ENCODE measurements around the gene PTER.

PTER gene

DNA sequence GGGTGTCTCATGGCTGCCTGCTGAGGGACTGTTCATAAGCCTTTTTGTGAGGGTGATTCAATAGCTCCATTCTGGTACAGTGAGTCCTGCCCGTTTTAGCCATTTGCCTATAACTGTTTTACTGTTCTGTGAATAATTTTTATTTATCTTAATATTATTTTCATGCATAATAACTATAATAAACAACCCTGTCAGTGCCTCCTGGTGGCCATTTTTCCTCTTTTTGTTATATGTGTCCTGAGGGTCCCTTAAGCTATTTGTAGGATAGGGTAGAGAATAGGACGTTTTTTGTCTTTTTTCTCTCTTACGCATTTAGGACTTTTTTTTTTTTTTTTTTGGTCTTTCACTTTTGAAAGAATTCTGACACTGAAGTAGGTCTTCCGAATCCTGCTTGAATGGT, 82.0 kb downstream of the PTER start:
- no peaks in the 10 kb centered on the region for H3K4me1 ChIP-seq (ENCODE audit: low read length)
- H3K9ac ChIP-seq (ENCODE audit: low read length) = no peak overlapping the region
- H3K4me3 ChIP-seq (ENCODE audit: low read length) = no peak overlapping the region
- H3K27me3 ChIP-seq (replicated peaks; ENCODE audit: insufficient read depth, low read length) = no peaks in the 10 kb centered on the region
- H3K9me2 ChIP-seq (replicated peaks; ENCODE audit: insufficient read depth, low read length) = no peaks in the 10 kb centered on the region
- H3F3A ChIP-seq (ENCODE audit: insufficient read depth, low read length) = no peaks in the 10 kb centered on the region
- no peaks in the 10 kb centered on the region for H3K79me2 ChIP-seq (ENCODE audit: low read length)
- no peaks in the 10 kb centered on the region for H3K9me3 ChIP-seq (replicated peaks; ENCODE audit: insufficient read depth, low read length)
- H3K36me3 ChIP-seq (replicated peaks; ENCODE audit: insufficient read depth, low read length) = no peaks in the 10 kb centered on the region
- no peak overlapping the region for H2AFZ ChIP-seq (ENCODE audit: low read length)
- H3K4me2 ChIP-seq (ENCODE audit: low read depth, low read length) = no peak overlapping the region
- no peaks in the 10 kb centered on the region for H4K20me1 ChIP-seq (ENCODE audit: insufficient read depth, low read length)
- TF ChIP-seq EZH2 (optimal IDR thresholded peaks at IDR 0.05; ENCODE audit: low read depth, low read length) = no peak
- TF ChIP-seq, protein P1, sequence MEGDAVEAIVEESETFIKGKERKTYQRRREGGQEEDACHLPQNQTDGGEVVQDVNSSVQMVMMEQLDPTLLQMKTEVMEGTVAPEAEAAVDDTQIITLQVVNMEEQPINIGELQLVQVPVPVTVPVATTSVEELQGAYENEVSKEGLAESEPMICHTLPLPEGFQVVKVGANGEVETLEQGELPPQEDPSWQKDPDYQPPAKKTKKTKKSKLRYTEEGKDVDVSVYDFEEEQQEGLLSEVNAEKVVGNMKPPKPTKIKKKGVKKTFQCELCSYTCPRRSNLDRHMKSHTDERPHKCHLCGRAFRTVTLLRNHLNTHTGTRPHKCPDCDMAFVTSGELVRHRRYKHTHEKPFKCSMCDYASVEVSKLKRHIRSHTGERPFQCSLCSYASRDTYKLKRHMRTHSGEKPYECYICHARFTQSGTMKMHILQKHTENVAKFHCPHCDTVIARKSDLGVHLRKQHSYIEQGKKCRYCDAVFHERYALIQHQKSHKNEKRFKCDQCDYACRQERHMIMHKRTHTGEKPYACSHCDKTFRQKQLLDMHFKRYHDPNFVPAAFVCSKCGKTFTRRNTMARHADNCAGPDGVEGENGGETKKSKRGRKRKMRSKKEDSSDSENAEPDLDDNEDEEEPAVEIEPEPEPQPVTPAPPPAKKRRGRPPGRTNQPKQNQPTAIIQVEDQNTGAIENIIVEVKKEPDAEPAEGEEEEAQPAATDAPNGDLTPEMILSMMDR (IDR thresholded peaks at IDR 0.05; ENCODE audit: low read length) = no peak
- DNase-seq = no peak
- no peak overlapping the region for H3K27ac ChIP-seq (ENCODE audit: low read length)

DNA sequence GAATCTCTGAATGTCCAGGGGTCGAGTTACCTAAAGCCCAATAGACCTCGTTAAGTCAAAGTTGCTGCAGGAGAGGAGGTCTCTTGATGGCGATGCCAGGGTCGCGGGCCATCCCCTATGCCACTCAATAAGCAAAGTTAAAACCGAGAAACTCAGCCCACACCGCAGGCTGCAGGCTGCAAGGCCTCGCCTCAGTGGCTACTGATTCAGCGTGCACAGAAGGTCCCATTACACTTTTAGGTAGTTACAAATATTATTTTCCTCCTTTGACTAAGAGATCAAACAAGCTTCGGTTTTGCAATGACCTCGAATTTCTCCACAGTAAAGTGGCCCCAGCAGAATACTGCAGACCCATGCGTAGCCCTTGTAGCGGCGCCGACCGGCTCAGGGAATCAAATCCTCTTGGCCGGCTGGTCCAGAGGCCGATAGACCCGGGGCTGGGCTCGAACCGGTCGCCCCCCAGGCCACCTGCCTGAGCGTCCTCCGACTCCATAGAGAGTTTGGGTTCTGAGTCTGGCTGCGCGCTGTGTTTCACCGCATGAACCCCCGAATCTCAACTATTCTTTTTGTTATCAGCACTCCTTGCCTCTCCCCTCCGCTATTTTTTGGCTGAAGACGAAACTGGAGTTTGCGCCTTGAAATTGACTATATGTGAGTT, 82.6 kb downstream of the PTER start:
- H3K9ac ChIP-seq (ENCODE audit: low read length) = no peak overlapping the region
- no peaks in the 10 kb centered on the region for H3K36me3 ChIP-seq (replicated peaks; ENCODE audit: insufficient read depth, low read length)
- H3K4me3 ChIP-seq (ENCODE audit: low read length) = no peak overlapping the region
- H3K9me2 ChIP-seq (replicated peaks; ENCODE audit: insufficient read depth, low read length) = no peaks in the 10 kb centered on the region
- no peaks in the 10 kb centered on the region for H3K9me3 ChIP-seq (replicated peaks; ENCODE audit: insufficient read depth, low read length)
- H3K79me2 ChIP-seq (ENCODE audit: low read length) = no peaks in the 10 kb centered on the region
- H3K4me2 ChIP-seq (ENCODE audit: low read depth, low read length) = no peak overlapping the region
- TF ChIP-seq EZH2 (optimal IDR thresholded peaks at IDR 0.05; ENCODE audit: low read depth, low read length) = no peak
- TF ChIP-seq, protein P1 (IDR thresholded peaks at IDR 0.05; ENCODE audit: low read length) = no peak
- no peak for TF ChIP-seq EZH2phosphoT487 (IDR thresholded peaks at IDR 0.05; ENCODE audit: low read length)
- no peak overlapping the region for H2AFZ ChIP-seq (ENCODE audit: low read length)
- no peaks in the 10 kb centered on the region for H4K20me1 ChIP-seq (ENCODE audit: insufficient read depth, low read length)
- no peak for DNase-seq
- no peak overlapping the region for H3K27ac ChIP-seq (ENCODE audit: low read length)
- no peaks in the 10 kb centered on the region for H3K4me1 ChIP-seq (ENCODE audit: low read length)
- no peaks in the 10 kb centered on the region for H3K27me3 ChIP-seq (replicated peaks; ENCODE audit: insufficient read depth, low read length)
- no peaks in the 10 kb centered on the region for H3F3A ChIP-seq (ENCODE audit: insufficient read depth, low read length)

DNA sequence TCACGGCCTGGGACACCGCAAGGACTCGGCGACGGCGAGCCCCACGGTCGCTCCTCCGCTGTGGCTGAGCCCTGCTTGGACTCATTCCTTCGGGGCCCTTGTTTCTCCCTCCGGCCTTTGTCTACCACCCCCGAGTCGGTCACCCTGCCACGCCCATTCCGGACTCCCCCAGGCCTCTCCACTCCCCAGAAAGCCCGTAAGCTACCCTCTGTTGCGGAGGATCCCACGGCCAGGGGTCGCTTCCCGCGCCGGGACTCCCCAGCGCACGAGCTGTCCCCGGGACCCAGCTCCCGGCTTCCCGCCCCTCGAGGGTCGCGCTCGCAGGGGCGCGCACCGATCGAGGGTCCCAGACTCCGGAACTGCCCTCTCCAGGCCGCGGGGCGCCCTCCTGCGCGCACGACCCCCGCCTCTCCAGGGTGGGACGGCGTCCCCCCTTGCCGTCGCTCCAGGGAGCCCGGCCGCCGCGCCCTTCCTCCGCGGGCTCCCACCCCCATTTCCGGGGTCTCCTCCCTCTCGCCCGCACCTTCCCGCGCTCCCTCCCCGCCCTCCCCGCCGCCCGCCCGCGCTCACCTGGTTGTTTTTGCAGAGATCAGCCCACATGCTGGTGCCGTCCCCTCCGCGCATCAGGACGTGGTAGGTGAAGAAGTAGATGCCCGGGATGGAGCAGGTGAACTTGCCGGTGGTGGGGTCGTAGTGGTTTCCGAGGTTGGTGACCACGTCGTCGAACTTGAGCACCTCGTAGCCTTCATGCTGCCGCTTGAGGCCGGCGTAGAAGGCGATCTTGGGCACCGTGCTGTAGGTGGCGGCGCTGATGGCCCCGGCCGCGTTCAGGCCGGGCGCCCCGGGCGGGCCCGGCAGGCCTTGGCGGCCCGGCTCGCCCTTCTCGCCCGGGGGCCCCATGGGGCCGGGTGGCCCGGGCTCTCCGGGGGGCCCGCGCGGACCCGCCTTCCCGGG, 83.4 kb downstream of the PTER start:
- Histone ChIP-seq H3K9me2 (replicated peaks; ENCODE audit: insufficient read depth, low read length) (no peaks in the 10 kb centered on the region), H3K27ac (ENCODE audit: low read length) (no peak overlapping the region), H2AFZ (ENCODE audit: low read length) (no peak overlapping the region), H3K9me3 (replicated peaks; ENCODE audit: insufficient read depth, low read length) (no peaks in the 10 kb centered on the region), H3K4me1 (ENCODE audit: low read length) (no peaks in the 10 kb centered on the region), H3K4me2 (ENCODE audit: low read depth, low read length) (no peak overlapping the region), H4K20me1 (ENCODE audit: insufficient read depth, low read length) (no peaks in the 10 kb centered on the region), H3K79me2 (ENCODE audit: low read length) (no peaks in the 10 kb centered on the region), H3K4me3 (ENCODE audit: low read length) (no peak overlapping the region), H3K36me3 (replicated peaks; ENCODE audit: insufficient read depth, low read length) (no peaks in the 10 kb centered on the region), H3F3A (ENCODE audit: insufficient read depth, low read length) (no peaks in the 10 kb centered on the region), H3K27me3 (replicated peaks; ENCODE audit: insufficient read depth, low read length) (no peaks in the 10 kb centered on the region), H3K9ac (ENCODE audit: low read length) (no peak overlapping the region)
- no peak for DNase-seq
- TF ChIP-seq EZH2phosphoT487 (IDR thresholded peaks at IDR 0.05; ENCODE audit: low read length) = no peak
- no peak for TF ChIP-seq EZH2 (optimal IDR thresholded peaks at IDR 0.05; ENCODE audit: low read depth, low read length)
- TF ChIP-seq, protein P1 (IDR thresholded peaks at IDR 0.05; ENCODE audit: low read length) = no peak
